Epithelial cell of esophagus (primary cell): ENCODE results near the gene CBFA2T2.
"Not testable (repeated sequence)": the region's sequence is repeated elsewhere in the genome, so short reads cannot be mapped to it uniquely, and the experiment has no call there.

Source experiments
- DNase-seq: peaks from one replicate; pipeline ENCODE4 v3.0.0; 2010; ENCODE audit warnings: low read depth
- H3K4me3 ChIP-seq: 2 replicates; pipeline ENCODE4 v1.5.1; 2011; ENCODE audit warnings: mild to moderate bottlenecking, low read length, control low read depth
- TF ChIP-seq, protein P1 (sequence below): IDR thresholded peaks from 2 replicates; pipeline ENCODE4 v1.5.1; 2011; ENCODE audit warnings: low read depth, mild to moderate bottlenecking, low read length, control low read depth, inconsistent platforms; ENCODE audit not compliant: insufficient read depth; ENCODE audit errors: missing control alignments

The CBFA2T2 gene

DNA sequence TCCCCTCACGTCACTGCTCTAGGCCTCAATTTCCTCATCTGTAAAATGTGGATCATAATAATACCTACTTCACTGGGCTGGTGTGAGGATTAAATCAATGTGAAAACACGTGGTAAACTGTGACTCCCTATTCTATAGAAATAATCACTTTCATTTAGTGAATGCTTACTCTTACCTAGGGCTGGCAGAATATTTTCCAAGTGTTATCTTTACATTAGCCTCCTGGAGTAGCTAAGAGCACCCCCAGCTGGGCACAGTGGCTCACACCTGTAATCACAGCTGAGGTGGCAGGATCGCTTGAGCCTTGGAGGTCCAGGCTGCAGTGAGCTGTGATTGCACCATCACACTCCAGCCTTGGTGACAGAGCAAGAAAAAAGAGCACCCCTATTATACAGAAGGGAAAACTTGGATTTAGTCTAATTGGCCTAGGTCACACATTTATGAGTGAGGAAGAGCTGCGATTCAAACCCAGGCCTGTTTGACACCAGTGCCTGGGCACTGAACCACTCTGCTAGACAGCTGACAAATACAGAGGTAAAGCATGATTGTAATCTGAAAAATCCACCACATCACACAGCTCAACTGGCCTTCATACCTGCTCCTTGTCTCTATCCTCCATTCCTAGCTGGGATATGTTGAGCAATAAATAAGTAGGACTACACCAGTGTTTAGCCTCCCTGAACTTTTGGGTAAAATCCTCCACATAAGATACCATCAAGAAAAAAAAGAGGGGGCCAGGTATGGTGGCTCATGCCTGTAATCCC, 44.9 kb upstream of the CBFA2T2 start:
- peak; percentile 62 for DNase-seq
- H3K4me3 ChIP-seq: no peak overlapping the region
- TF ChIP-seq, protein P1, sequence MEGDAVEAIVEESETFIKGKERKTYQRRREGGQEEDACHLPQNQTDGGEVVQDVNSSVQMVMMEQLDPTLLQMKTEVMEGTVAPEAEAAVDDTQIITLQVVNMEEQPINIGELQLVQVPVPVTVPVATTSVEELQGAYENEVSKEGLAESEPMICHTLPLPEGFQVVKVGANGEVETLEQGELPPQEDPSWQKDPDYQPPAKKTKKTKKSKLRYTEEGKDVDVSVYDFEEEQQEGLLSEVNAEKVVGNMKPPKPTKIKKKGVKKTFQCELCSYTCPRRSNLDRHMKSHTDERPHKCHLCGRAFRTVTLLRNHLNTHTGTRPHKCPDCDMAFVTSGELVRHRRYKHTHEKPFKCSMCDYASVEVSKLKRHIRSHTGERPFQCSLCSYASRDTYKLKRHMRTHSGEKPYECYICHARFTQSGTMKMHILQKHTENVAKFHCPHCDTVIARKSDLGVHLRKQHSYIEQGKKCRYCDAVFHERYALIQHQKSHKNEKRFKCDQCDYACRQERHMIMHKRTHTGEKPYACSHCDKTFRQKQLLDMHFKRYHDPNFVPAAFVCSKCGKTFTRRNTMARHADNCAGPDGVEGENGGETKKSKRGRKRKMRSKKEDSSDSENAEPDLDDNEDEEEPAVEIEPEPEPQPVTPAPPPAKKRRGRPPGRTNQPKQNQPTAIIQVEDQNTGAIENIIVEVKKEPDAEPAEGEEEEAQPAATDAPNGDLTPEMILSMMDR: peak; percentile 42

DNA sequence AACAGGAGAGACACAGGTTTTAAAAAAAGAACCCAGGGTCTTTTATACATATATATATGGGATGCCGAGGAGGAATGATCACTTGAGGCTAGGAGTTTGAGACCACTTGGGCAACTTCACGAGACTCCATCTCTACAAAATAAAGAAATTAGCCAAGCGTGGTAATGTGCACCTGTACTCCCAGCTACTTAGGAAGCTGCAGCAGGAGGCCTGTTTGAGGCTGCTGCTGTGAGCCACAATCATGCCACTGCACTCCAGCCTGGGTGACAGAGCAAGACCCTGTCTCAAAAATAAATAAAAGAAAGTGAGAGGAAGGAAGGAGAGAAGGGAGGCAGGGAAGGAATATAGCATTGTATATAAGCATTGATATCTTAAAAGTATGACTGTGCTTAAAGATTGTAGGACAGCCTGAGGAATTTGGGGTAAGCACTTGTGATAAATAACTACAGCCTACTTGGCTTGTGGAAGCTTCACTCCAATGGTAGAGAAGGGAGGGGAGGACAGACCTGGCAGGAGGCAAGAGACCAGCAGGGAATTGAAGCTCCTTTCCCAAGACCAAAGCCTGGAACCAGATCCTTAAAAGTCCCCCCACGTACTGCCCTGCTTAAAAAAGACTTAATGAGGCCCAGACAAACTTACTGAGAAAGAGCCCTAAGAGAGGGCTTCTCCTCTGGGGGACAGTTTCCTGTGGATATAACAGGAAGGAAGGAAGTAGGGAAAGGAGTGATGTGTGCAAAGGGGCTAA, 43.8 kb upstream of the CBFA2T2 start:
- no peak overlapping the region for H3K4me3 ChIP-seq
- TF ChIP-seq, protein P1: no peak
- DNase-seq: no peak

DNA sequence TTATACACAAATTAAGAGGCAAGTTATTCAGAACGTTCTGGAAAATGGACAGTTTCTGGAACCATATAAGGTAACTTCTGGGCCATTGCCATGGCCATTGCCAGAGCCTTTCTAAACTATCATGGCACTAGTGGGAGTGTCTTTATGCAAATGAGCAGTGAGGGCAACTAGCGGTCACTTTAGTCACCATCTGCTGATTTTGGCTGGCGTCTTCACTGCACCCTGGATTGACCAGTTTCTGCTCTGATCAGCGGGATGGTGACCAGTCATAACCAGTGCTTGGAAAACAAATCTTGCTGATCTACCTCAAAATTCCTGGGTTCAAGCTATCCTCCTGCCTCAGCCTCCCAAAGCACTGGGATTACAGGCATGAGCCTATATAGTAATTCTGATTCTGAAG, 39.0 kb upstream of the CBFA2T2 start:
- no peak overlapping the region for H3K4me3 ChIP-seq
- DNase-seq: no peak
- TF ChIP-seq, protein P1: no peak

DNA sequence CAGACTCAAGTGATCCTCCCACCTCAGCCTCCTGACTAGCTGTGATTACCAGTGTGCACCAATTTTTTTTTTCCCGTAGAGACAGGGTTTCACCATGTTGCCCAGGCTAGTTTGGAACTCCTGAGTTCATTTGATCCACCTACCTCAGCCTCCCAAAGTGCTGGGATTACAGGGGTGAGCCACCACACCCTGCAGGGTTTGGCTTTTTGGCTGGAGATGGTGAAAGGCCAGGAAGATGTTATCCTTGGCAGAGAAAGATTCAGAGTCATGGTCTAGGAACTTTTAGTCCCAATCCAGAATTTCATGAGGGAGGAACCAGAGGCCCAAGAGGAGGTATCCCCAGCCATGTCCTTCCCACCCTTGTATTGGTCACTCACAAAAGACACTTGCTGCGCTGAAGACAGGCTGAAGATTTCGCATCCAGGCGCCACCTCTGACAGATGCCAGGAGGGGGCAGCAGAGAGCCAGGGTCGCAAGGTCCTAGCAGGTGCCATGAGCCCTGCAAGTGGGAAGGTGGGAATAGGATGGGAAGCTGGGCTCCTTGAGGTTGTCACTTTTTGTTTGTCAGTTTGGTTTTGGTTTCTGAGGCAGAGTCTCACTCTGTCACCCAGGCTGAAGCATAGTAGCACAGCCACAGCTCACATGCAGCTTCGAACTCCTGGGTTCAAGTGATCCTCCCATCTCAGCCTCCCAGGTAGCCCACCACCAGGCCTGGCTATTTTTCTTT, 32.8 kb upstream of the CBFA2T2 start:
- peak; percentile 81 for DNase-seq
- not testable (repeated sequence) for H3K4me3 ChIP-seq
- TF ChIP-seq, protein P1: peak; percentile 97

DNA sequence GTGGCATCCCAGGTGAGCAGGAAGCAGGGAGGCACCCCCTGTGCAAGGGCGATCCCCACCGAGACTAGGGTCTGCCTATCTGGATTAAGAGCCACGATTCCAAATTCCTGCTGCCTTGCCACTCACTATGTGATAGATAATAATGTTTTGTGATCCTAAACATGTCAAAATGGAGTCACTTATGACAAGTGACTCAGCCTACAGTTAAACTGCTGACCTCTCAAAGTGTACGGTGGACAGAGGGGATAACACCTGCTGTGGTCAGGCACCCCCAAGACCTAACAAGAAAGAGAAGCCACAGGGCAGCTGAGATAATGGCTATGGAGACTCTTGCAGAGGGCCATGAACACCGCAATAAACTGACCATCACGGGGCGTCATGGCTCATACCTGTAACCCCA, 30.3 kb upstream of the CBFA2T2 start:
- H3K4me3 ChIP-seq: no peak overlapping the region
- TF ChIP-seq, protein P1: no peak
- no peak for DNase-seq

DNA sequence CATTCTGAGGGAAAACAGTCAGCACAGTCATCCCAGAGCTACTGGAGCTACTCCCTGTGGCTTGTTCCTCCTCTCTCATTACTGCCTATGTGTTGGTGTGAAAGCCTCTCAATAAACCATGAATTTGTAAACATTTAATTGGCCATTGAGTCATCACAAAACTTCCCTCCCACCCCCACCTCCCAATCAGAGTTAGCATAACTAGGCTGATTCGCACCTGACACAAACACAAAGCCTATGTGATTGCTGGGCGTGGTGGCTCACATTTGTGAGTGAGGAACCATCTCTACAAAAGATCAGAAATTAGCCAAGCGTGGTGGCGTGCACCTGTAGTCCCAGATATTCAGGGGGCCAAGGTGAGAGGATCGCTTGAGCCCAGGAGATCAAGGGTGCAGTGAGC, 29.2 kb upstream of the CBFA2T2 start:
- H3K4me3 ChIP-seq: no peak overlapping the region
- peak; percentile 60 for DNase-seq

More for the DNA sequence above, 29.2 kb upstream of the CBFA2T2 start:
- TF ChIP-seq, protein P1: no peak
